ENCODE results near the gene CHRM1. TPM values are rescaled to one million over a fixed set of nuclear protein-coding genes. Genes with fewer than 3 reads are reported as not detected.
A peak's percentile ranks its signal among the peaks of the same experiment; 100 is the strongest.

Gene CHRM1
- polyA plus RNA-seq, 2 of the 4 experiments (the other 2 are of a cell fraction), result not detected

- no peak for TF ChIP-seq GATA3 (IDR thresholded peaks at IDR 0.05; ENCODE audit: borderline replicate concordance)
- TF ChIP-seq JUNB (IDR thresholded peaks at IDR 0.05), result no peak
- TF ChIP-seq CTCF (IDR thresholded peaks at IDR 0.05), result peak; percentile 21; the same call in 2 of the 3 replicates
- no peak for TF ChIP-seq PHF8 (IDR thresholded peaks at IDR 0.05; ENCODE audit: borderline replicate concordance, low read depth)
- TF ChIP-seq NR3C1 (IDR thresholded peaks at IDR 0.05), result no peak
- TF ChIP-seq RAD21 (conservative IDR thresholded peaks at IDR 0.05 in 1 of 2, IDR thresholded peaks at IDR 0.05 in 1 of 2), result peak in 1 of 2 experiments; percentile 47; a peak in 3 of 5 replicates
- TF ChIP-seq MAX (IDR thresholded peaks at IDR 0.05), result peak; percentile 55; the same call in 1 of the 2 replicates
- CTCF ChIA-PET, result interaction anchor here (0.5 to 12.3 kb wide), 7 partner anchors 9 to 970 kb away, joined by 3 to 174 read pairs (median 3); no protein-coding TSS in a partner anchor
- FAIRE-seq, result no peak
- POLR2A ChIA-PET, result no interaction called here
- peak overlapping the region; percentile 49 for H3K4me3 ChIP-seq
- peak overlapping the region; percentile 99 for H3K4me2 ChIP-seq
- H3K27ac ChIP-seq, result peak overlapping the region; percentile 36 to 53; a peak in 5 of 6 replicates
- WGBS (ENCODE audit: missing lambda C conversion rate), result 10% methylated on average over 18 of the region's 24 CpGs
- ATAC-seq, result peak; percentile 36 to 71; a peak in 5 of 6 replicates
- peaks cover 4% of the 10 kb centered on the region; the same call in 1 of the 3 replicates for H3K9me3 ChIP-seq
- peaks cover 26% of the 10 kb centered on the region for H3K4me1 ChIP-seq
- peak; percentile 50 to 59 for DNase-seq (ENCODE audit: low read depth in 1 of 2, low spot score in 1 of 2)
Measured at GRCh38 chr11:62922653-62923431, 1.7 kb upstream of the CHRM1 start.

DNA sequence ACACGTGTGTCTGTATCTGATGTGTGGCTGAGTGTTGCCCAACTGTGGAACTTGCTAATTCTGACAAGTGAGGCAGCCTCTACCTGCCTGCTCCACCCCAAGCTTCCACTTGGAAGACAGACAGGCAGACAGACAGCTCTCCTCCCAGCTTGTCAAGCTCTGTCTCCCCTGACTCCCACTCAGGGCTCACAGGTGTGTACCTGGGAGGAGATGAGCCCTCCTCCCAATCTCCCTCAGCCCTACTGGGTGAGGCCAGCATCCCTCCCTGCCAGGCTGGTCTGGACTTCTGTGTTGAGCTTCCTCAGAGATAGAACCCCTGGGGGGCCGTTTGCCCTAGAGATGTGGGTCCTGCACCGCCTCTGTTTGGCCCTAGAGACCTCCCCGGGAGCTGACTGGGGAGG is 1.0 kb upstream of the CHRM1 start:
- POLR2A ChIA-PET, result no interaction called here

DNA sequence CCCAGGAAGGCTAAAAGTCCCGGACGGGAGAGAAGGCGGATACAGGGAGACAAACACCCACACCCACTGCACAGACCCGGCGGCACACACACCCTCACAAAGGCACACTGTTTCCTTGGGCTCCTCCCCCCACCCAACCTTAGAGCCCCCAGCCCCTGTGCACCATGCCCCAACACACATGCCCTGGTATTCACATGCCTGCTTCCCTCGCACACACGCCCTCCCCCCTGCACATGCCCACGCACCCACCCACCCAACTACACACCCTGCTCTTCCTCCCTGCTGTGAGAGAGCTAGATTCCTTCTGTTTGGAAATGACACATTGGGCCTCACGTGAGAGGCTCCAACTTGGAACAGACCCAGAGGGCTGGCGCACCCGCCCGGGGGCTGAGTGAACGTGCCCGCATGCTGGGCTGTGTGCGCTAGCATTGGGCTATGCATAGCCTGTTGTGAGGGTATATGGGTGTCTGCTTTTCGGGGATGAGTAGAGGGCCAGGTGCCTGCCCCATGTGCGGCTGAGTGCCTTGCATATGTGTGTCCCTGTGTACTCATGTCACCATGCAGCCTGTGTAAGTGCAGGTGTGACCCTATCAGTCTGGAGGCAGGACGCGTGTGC is 518 bp upstream of the CHRM1 start:
- Histone ChIP-seq H3K9me3 (peaks cover 4% of the 10 kb centered on the region; the same call in 1 of the 3 replicates), H3K4me3 (peak overlapping the region; percentile 16; the same call in 1 of the 3 replicates), H3K4me2 (peak overlapping the region; percentile 78), H3K27ac (peak overlapping the region in 1 of 2 experiments; percentile 18; a peak in 2 of 6 replicates), H3K4me1 (peaks cover 26% of the 10 kb centered on the region)
- 7% methylated on average over 18 of the region's 19 CpGs for WGBS (ENCODE audit: missing lambda C conversion rate)
- ATAC-seq (peak; percentile 27 to 57), FAIRE-seq (no peak), DNase-seq (ENCODE audit: low read depth in 1 of 2, low spot score in 1 of 2) (no peak)
- TF ChIP-seq BHLHE40 (IDR thresholded peaks at IDR 0.05; ENCODE audit: low read depth, low read length) (0 out of 2 replicates have a peak, but pooled peaks have one; percentile 15), RNF2 (IDR thresholded peaks at IDR 0.05; ENCODE audit: borderline replicate concordance, low read depth) (no peak), MAX (IDR thresholded peaks at IDR 0.05) (peak; percentile 24; the same call in 1 of the 2 replicates), GATA3 (IDR thresholded peaks at IDR 0.05; ENCODE audit: borderline replicate concordance) (no peak)
- ChIA-PET CTCF (interaction anchor here (0.5 to 12.3 kb wide), 7 partner anchors 10 to 557 kb away, joined by 3 to 174 read pairs (median 3); no protein-coding TSS in a partner anchor), POLR2A (no interaction called here)

More for the DNA sequence above, 1.0 kb upstream of the CHRM1 start:
- ATAC-seq (peak; percentile 10 to 27; a peak in 5 of 6 replicates), DNase-seq (ENCODE audit: low read depth in 1 of 2, low spot score in 1 of 2) (no peak), FAIRE-seq (no peak)
- H3K9me3 ChIP-seq, result peaks cover 4% of the 10 kb centered on the region; the same call in 1 of the 3 replicates
- 5% methylated on average over 2 of the region's 4 CpGs for WGBS (ENCODE audit: missing lambda C conversion rate)
- TF ChIP-seq MAX (IDR thresholded peaks at IDR 0.05), result 0 out of 2 replicates have a peak, but pooled peaks have one; percentile 2
- no peak for TF ChIP-seq CHD4 (IDR thresholded peaks at IDR 0.05; ENCODE audit: borderline replicate concordance)
- H3K4me3 ChIP-seq, result no peak overlapping the region
- peaks cover 26% of the 10 kb centered on the region for H3K4me1 ChIP-seq
- peak overlapping the region; percentile 78 for H3K4me2 ChIP-seq
- CTCF ChIA-PET, result interaction anchor here (0.5 to 12.3 kb wide), 9 partner anchors 9 to 731 kb away, joined by 3 to 174 read pairs (median 3); no protein-coding TSS in a partner anchor
- H3K27ac ChIP-seq, result no peak overlapping the region
